SK-N-SH (cell line): ENCODE data around the gene MYO3A.
"Not testable (repeated sequence)": the region's sequence is repeated elsewhere in the genome, so short reads cannot be mapped to it uniquely, and the experiment has no call there.

Source experiments
- CTCF ChIP-seq: fragments of 200-600 bp; sonication (generic); IDR thresholded peaks from 2 replicates; pipeline ENCODE4 v1.6.1; 2017; ENCODE audit warnings: antibody characterized with exemption, mild to moderate bottlenecking, moderate library complexity
- ELF1 ChIP-seq: IDR thresholded peaks from 2 replicates; pipeline ENCODE4 v1.4.0; 2012
- EP300 ChIP-seq, 2 experiments: IDR thresholded peaks; 2 replicates each; pipeline versions ENCODE4 v1.4.0 to v1.6.1; 2012; ENCODE audit warnings: borderline replicate concordance in 1 of 2, low read depth in 1 of 2, low read length in 1 of 2
- IRF3 ChIP-seq: fragments of 150-350 bp; IDR thresholded peaks from 2 replicates; pipeline ENCODE4 v1.6.1; 2016; ENCODE audit warnings: mild to moderate bottlenecking, low read depth, low read length
- JUND ChIP-seq: IDR thresholded peaks from 2 replicates; pipeline ENCODE4 v1.4.0; 2012
- POLR2AphosphoS5 ChIP-seq: IDR thresholded peaks from 2 replicates; pipeline ENCODE4 v1.6.1; 2012; ENCODE audit warnings: low read depth, low read length
- RAD21 ChIP-seq: IDR thresholded peaks from 2 replicates; pipeline ENCODE4 v1.6.1; 2012; ENCODE audit warnings: mild to moderate bottlenecking, low read length
- TF ChIP-seq, protein P1 (sequence below): IDR thresholded peaks from 2 replicates; pipeline ENCODE4 v1.6.1; 2012; ENCODE audit warnings: mild to moderate bottlenecking, low read depth, low read length, moderate library complexity
- TF ChIP-seq, protein P2 (sequence below): IDR thresholded peaks from 2 replicates; pipeline ENCODE4 v1.4.0; 2012; ENCODE audit warnings: low read depth

GRCh38 chr10:26002466-26002865 is 68.4 kb downstream of the MYO3A start:
- TF ChIP-seq IRF3; EP300 (IDR thresholded peaks at IDR 0.05; ENCODE audit: borderline replicate concordance in 1 of 2, low read depth in 1 of 2, low read length in 1 of 2); RAD21; CTCF; POLR2AphosphoS5; ELF1; JUND: not testable (repeated sequence)
- TF ChIP-seq, protein P1, sequence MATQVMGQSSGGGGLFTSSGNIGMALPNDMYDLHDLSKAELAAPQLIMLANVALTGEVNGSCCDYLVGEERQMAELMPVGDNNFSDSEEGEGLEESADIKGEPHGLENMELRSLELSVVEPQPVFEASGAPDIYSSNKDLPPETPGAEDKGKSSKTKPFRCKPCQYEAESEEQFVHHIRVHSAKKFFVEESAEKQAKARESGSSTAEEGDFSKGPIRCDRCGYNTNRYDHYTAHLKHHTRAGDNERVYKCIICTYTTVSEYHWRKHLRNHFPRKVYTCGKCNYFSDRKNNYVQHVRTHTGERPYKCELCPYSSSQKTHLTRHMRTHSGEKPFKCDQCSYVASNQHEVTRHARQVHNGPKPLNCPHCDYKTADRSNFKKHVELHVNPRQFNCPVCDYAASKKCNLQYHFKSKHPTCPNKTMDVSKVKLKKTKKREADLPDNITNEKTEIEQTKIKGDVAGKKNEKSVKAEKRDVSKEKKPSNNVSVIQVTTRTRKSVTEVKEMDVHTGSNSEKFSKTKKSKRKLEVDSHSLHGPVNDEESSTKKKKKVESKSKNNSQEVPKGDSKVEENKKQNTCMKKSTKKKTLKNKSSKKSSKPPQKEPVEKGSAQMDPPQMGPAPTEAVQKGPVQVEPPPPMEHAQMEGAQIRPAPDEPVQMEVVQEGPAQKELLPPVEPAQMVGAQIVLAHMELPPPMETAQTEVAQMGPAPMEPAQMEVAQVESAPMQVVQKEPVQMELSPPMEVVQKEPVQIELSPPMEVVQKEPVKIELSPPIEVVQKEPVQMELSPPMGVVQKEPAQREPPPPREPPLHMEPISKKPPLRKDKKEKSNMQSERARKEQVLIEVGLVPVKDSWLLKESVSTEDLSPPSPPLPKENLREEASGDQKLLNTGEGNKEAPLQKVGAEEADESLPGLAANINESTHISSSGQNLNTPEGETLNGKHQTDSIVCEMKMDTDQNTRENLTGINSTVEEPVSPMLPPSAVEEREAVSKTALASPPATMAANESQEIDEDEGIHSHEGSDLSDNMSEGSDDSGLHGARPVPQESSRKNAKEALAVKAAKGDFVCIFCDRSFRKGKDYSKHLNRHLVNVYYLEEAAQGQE, result not testable (repeated sequence)
- TF ChIP-seq, protein P2, sequence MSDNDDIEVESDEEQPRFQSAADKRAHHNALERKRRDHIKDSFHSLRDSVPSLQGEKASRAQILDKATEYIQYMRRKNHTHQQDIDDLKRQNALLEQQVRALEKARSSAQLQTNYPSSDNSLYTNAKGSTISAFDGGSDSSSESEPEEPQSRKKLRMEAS, result not testable (repeated sequence)
